ENCODE measurements around the gene MOB2.

Gene MOB2

DNA sequence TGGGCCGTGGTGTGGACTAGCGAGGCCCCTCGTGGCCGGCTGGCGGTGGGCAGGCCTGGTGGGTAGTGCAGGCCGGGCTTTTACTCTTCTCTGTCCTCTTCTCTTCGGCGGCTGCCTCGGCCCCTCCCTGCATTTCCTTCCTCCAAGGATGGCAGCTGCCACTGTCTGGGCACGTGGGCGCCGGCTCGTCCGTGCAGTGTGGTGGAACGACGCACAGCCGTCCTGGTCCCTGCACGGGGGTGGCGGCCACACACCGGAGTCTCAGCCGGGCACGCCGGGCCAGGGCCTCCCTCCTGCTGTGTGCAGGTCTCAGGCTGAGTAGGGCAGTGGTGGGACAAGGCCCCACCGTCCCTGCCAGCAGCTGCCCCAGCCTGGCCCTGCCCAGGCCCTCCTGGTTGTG, 37.7 kb downstream of the MOB2 start:
- H3K4me3 ChIP-seq (ENCODE audit: low read depth, low read length) = no peak overlapping the region
- TF ChIP-seq, protein P1, sequence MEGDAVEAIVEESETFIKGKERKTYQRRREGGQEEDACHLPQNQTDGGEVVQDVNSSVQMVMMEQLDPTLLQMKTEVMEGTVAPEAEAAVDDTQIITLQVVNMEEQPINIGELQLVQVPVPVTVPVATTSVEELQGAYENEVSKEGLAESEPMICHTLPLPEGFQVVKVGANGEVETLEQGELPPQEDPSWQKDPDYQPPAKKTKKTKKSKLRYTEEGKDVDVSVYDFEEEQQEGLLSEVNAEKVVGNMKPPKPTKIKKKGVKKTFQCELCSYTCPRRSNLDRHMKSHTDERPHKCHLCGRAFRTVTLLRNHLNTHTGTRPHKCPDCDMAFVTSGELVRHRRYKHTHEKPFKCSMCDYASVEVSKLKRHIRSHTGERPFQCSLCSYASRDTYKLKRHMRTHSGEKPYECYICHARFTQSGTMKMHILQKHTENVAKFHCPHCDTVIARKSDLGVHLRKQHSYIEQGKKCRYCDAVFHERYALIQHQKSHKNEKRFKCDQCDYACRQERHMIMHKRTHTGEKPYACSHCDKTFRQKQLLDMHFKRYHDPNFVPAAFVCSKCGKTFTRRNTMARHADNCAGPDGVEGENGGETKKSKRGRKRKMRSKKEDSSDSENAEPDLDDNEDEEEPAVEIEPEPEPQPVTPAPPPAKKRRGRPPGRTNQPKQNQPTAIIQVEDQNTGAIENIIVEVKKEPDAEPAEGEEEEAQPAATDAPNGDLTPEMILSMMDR (IDR thresholded peaks at IDR 0.05; ENCODE audit: borderline replicate concordance, insufficient read depth, low read depth, low read length) = no peak

DNA sequence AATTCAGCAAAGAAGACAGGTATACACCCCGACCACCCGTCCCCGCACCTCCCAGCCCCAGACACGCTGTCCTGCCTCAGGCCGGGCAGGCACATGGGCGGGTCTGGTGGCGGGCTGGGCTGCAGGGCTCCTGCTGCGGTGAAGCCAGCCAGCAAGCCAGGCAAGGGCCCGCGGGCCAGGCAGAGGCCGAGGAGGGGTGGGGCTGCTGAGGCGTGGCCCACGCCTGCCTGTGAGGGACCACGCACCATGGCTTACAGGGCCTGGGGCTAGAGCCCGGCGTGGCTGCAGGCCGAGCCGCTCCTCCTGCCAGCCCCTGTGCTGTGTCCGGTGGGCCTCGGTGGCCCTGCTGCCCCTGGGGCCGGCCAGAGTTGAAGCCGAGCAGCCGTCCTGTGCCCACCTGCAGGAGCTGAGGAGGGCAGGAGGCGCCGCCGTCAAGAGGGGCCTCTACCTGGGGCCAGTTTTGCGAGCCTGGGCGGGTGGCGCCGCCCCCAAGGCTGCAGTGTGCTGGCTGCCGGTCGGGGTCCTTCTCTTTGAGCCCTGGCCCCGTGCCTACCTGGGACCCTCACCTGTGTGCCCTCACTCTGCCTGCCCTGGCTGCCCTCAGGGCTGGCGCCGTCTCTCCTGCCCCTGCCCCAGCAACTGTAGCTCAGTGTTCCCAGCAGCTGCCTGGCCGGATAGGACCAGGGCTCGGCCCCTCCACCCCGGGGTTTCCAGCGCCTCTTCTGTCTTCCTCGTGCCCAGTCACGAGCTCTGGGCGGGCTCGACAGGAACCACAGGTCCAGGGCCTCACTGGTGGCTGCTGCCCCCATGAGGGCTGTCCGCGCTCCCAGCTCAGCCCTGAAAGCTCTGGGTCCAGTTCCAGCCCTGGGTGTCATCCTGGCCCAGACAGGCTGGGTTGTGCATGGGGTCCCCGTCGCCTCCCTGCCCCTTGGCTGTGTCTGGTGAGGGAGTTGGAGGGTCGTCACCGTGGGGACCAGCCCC, 38.4 kb downstream of the MOB2 start:
- TF ChIP-seq, protein P1 (IDR thresholded peaks at IDR 0.05; ENCODE audit: borderline replicate concordance, insufficient read depth, low read depth, low read length) = no peak
- H3K4me3 ChIP-seq (ENCODE audit: low read depth, low read length) = no peak overlapping the region

DNA sequence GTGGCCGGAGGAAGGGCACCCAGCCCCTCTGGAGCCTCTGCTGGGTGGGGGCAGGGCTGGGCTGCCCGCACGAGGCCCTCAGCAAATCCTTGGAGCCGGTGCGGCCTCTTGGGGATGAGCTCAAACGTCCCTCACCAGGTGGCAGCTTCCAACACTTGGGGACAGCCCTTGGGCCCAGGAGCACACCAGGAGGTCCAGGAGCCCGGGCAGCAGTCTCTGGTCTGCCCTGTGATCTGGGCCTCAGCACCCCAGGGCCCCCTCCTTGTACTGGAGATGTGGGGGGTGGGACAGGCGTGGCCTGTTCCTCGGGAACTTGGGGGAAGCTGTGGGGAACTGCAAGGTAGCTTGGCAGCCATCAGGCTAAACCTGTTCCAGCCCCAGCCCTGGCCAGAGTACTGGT, 40.0 kb downstream of the MOB2 start:
- TF ChIP-seq, protein P1 (IDR thresholded peaks at IDR 0.05; ENCODE audit: borderline replicate concordance, insufficient read depth, low read depth, low read length) = no peak
- H3K4me3 ChIP-seq (ENCODE audit: low read depth, low read length) = no peak overlapping the region

DNA sequence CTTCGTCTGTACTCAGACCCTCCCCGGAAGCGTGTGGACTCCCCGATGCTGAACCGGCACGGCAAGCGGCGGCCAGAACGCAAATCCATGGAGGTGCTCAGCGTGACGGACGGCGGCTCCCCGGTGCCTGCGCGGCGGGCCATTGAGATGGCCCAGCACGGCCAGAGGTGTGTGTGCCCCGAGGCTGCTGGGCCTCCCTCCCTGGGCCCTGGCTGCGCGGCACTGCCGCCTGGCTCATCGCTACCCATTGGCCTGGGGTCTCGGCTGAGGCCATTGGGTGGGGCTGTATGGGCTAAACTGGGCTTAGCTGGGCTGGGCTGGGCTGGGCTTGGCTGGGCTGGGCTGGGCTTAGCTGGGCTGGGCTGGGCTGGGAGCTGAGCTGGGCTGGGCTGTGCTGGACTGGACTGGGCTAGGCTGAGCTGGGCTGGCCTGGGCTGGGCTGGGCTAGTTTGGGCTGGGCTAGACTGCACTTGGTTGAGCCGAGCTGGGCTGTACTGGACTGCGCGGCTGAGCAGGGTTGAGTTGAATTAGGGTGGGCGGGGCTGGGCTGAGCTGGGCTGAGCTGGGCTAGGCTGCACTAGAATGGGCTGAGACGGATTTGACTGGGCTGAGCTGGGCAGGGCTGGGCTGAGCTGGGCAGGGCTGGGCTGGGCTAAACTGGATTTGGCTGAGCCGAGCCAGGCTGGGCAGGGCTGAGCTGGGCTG, 40.7 kb downstream of the MOB2 start:
- H3K4me3 ChIP-seq (ENCODE audit: low read depth, low read length) = no peak overlapping the region
- TF ChIP-seq, protein P1 (IDR thresholded peaks at IDR 0.05; ENCODE audit: borderline replicate concordance, insufficient read depth, low read depth, low read length) = no peak

DNA sequence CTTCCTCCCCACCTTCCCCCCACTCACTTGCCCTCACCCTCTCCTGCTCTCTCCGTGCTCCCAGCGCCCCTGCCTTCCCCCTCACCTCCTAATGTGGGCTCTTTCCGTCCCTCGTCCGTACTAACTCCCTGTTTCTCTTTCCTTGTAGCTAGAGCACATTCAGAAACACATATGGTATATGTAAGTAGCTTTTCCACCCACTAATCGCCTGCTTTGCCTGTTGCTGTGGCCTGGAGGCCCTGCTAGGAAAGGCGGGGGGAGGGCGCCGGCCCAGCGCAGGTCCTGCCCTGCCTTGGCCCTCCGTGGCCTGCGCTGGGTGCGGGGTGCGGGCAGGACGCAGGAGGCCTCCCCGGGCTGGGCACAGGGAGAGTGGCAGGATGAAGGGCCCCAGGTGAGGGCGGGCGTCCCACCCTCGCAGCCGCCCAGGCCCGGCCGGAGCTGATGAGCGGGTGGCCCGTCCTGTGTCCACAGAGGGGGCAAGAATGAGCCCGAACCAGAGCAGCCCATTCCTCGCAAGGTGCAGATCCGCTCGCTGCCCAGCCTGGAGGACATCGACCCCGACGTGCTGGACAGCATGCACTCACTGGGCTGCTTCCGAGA, 41.7 kb downstream of the MOB2 start:
- TF ChIP-seq, protein P1 (IDR thresholded peaks at IDR 0.05; ENCODE audit: borderline replicate concordance, insufficient read depth, low read depth, low read length) = no peak

DNA sequence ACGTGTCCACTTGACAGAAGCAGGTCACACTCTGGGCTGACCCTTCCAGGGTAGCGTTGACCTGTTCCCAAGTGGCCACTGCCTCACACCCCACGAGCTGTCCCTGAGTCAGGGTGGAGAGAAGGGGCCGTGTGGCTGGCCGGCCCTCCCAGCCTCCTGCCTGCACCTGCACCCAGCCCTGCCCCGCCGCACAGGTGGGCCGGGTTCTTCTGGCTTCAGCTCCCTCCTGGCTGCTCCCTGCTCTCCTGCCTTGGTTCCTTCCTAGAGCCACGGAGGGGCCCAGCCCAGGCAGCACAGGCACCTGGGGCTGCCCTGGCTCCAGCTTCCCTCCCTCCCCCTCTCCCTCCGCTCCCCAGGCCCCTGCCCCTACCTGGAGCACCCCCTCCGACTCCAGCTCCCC, 42.3 kb downstream of the MOB2 start:
- TF ChIP-seq, protein P1 (IDR thresholded peaks at IDR 0.05; ENCODE audit: borderline replicate concordance, insufficient read depth, low read depth, low read length) = no peak
- no peak overlapping the region for H3K4me3 ChIP-seq (ENCODE audit: low read depth, low read length)

More for the DNA sequence above, 41.7 kb downstream of the MOB2 start:
- H3K4me3 ChIP-seq (ENCODE audit: low read depth, low read length) = no peak overlapping the region

Measured in GM12875 (cell line).